Breast epithelium (tissue), 3 donors: ENCODE data around the gene CCDC80.

Experiments
- CTCF ChIP-seq, 3 donors: fragments of 450-650 bp; IDR thresholded peaks; one replicate each; pipeline ENCODE4 v1.5.1; 2016 to 2017; ENCODE audit warnings: antibody characterized with exemption in 3 of 3, mild to moderate bottlenecking in 3 of 3, moderate library complexity in 3 of 3
- POLR2A ChIP-seq: fragments of 450-650 bp; IDR thresholded peaks from one replicate; pipeline ENCODE4 v1.6.1; 2016; ENCODE audit warnings: antibody characterized with exemption, mild to moderate bottlenecking, moderate library complexity
- POLR2AphosphoS5 ChIP-seq, 3 donors: sonication (generic); formaldehyde crosslinking; IDR thresholded peaks; one replicate each; pipeline ENCODE4 v1.6.1; 2017; ENCODE audit warnings: antibody characterized with exemption in 3 of 3

- TF ChIP-seq CTCF (IDR thresholded peaks at IDR 0.05) (no peak), POLR2A (no peak), POLR2AphosphoS5 (IDR thresholded peaks at IDR 0.05) (no peak)
These were observed 33.1 kb downstream of the CCDC80 start for GRCh38 chr3:112607863-112608262.
